ENCODE results near the gene CBX7. TPM values are rescaled to one million over a fixed set of nuclear protein-coding genes. Genes with fewer than 3 reads are reported as not detected.
A peak's percentile ranks its signal among the peaks of the same experiment; 100 is the strongest.

The CBX7 gene
- total and polyA plus RNA-seq, 2 of the 8 experiments (the other 6 are each of a cell fraction or from before 2014, with no cell fraction given): 6.9 to 8.7 TPM

DNA sequence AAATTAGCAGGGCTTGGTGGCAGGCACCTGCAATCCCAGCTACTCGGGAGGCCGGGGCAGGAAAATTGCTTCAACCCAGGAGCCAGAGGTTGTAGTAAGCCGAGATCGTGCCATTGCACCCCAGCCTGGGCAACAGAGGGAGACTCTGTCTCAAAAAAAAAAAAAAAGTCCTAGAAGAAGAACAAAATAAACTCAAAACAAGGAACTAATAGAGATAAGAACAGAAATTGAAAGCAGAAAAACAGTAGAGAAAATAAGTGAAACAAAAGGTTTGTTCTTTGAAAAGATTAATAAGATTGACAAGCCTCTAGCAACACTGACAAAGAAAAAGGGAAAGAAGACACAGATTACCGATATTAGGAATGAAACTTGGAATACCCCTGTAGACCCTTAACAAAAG lies 45.1 kb upstream of the CBX7 start:
- Histone ChIP-seq H3K23me2 (ENCODE audit: low read depth, low read length) (no peaks in the 10 kb centered on the region), H4K8ac (ENCODE audit: extremely low read depth, insufficient read depth, low read length) (no peak overlapping the region), H3K4ac (replicated peaks; ENCODE audit: insufficient read length, low read depth, low read length) (no peak overlapping the region), H2BK120ac (replicated peaks; ENCODE audit: low read depth, low read length) (no peak overlapping the region), H2BK12ac (ENCODE audit: low read depth, low read length) (no peak overlapping the region), H3K4me1 (replicated peaks in 1 of 4; ENCODE audit: control insufficient read depth in 3 of 4, insufficient read depth in 4 of 4, low read length in 3 of 4) (no peaks in the 10 kb centered on the region; a peak in 1 of 7 replicates), H2BK15ac (ENCODE audit: low read length) (no peak overlapping the region), H2BK5ac (ENCODE audit: low read depth, low read length) (no peak overlapping the region), H2AK5ac (ENCODE audit: low read depth, low read length) (no peak overlapping the region), H2BK20ac (ENCODE audit: low read length) (no peak overlapping the region), H3K9ac (replicated peaks in 1 of 4; ENCODE audit: extremely low read depth in 1 of 4, low read depth in 3 of 4, low read length in 3 of 4) (no peak overlapping the region), H3K4me2 (ENCODE audit: insufficient read depth in 1 of 2, low read depth in 2 of 2, low read length in 2 of 2) (no peak overlapping the region), H3K4me3 (ENCODE audit: extremely low read depth in 1 of 4, insufficient read depth in 2 of 4, low read depth in 3 of 4, low read length in 4 of 4) (no peak overlapping the region), H3K27me3 (replicated peaks in 1 of 4; ENCODE audit: control insufficient read depth in 3 of 4, extremely low read depth in 1 of 4, insufficient read depth in 3 of 4, low read length in 3 of 4) (no peaks in the 10 kb centered on the region), H3K79me1 (ENCODE audit: low read depth, low read length) (no peaks in the 10 kb centered on the region), H4K5ac (ENCODE audit: insufficient read length, low read depth, low read length) (no peak overlapping the region), H3K56ac (replicated peaks; ENCODE audit: insufficient read length, low read depth, low read length) (no peak overlapping the region), H3K23ac (ENCODE audit: insufficient read length) (no peak overlapping the region), H4K91ac (replicated peaks; ENCODE audit: insufficient read length, low read length) (no peak overlapping the region), H3K36me3 (ENCODE audit: control insufficient read depth in 2 of 4, insufficient read depth in 4 of 4, low read length in 3 of 4) (no peaks in the 10 kb centered on the region), H4K20me1 (replicated peaks in 1 of 2; ENCODE audit: control insufficient read depth in 1 of 2, insufficient read depth in 2 of 2, low read length in 2 of 2) (no peaks in the 10 kb centered on the region), H3K18ac (ENCODE audit: extremely low read depth, low read length) (no peak overlapping the region), H3K14ac (ENCODE audit: insufficient read length) (no peak overlapping the region), H3K79me2 (ENCODE audit: control insufficient read depth in 1 of 2, insufficient read depth in 2 of 2, low read length in 2 of 2) (no peaks in the 10 kb centered on the region), H3K9me3 (ENCODE audit: insufficient read depth in 2 of 2, low read depth in 1 of 2, low read length in 1 of 2) (peaks cover 8 to 13% of the 10 kb centered on the region in 2 experiments; a peak in 3 of 4 replicates), H3K27ac (ENCODE audit: low read depth, low read length) (no peak overlapping the region), H2AFZ (ENCODE audit: low read length) (no peak overlapping the region)
- no peak for FAIRE-seq
- CTCF ChIA-PET (ENCODE audit: partially characterized antibody): interaction anchor here (1.2 kb wide), 1 partner anchor 28 kb away, joined by 4 read pairs; no protein-coding TSS in a partner anchor
- WGBS, 2 experiments (ENCODE audit: extremely low coverage in 1 of 2, insufficient coverage in 1 of 2, insufficient read length in 1 of 2, insufficient replicate concordance in 2 of 2, low coverage in 1 of 2, low lambda C conversion rate in 2 of 2, missing lambda C conversion rate in 1 of 2): 93% methylated on average over 5 of the region's 5 CpGs; no CpG with 5 or more reads in 1 of the 2 experiments
- peak in 1 of 2 experiments; percentile 22 for DNase-seq (ENCODE audit: low read depth in 1 of 2, low spot score in 2 of 2)
- POLR2A ChIA-PET (ENCODE audit: partially characterized antibody): interaction anchor here (0.6 to 0.9 kb wide), 2 partner anchors 21 to 155 kb away, joined by 3 read pairs; no protein-coding TSS in a partner anchor
- TF ChIP-seq CTBP2 (IDR thresholded peaks at IDR 0.05; ENCODE audit: borderline replicate concordance, insufficient read depth, insufficient read length, low read length): no peak
- no peak for TF ChIP-seq POU5F1 (IDR thresholded peaks at IDR 0.05; ENCODE audit: low read depth, low read length)
- no peak for TF ChIP-seq CBX5 (IDR thresholded peaks at IDR 0.05; ENCODE audit: low read depth, low read length)
- no peak for TF ChIP-seq SIX5 (IDR thresholded peaks at IDR 0.05; ENCODE audit: low read depth, low read length)
- no peak for TF ChIP-seq HDAC2 (IDR thresholded peaks at IDR 0.05; ENCODE audit: borderline replicate concordance in 1 of 2, low read depth in 2 of 2, low read length in 2 of 2)
- TF ChIP-seq SP2 (IDR thresholded peaks at IDR 0.05; ENCODE audit: low read length): no peak
- no peak for TF ChIP-seq KDM4A (IDR thresholded peaks at IDR 0.05; ENCODE audit: low read depth, low read length, severe bottlenecking)
- no peak for TF ChIP-seq JUN (IDR thresholded peaks at IDR 0.05; ENCODE audit: low read depth, low read length)
- TF ChIP-seq, protein P1, sequence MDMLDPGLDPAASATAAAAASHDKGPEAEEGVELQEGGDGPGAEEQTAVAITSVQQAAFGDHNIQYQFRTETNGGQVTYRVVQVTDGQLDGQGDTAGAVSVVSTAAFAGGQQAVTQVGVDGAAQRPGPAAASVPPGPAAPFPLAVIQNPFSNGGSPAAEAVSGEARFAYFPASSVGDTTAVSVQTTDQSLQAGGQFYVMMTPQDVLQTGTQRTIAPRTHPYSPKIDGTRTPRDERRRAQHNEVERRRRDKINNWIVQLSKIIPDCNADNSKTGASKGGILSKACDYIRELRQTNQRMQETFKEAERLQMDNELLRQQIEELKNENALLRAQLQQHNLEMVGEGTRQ (IDR thresholded peaks at IDR 0.05; ENCODE audit: low read length): no peak
- no peak for TF ChIP-seq SP4 (IDR thresholded peaks at IDR 0.05; ENCODE audit: low read length)
- no peak for TF ChIP-seq RXRA (IDR thresholded peaks at IDR 0.05; ENCODE audit: insufficient read depth, low read depth, low read length)
- TF ChIP-seq POLR2AphosphoS5 (IDR thresholded peaks at IDR 0.05; ENCODE audit: low read depth, low read length): no peak
- no peak for TF ChIP-seq CREB1 (IDR thresholded peaks at IDR 0.05)
